Measurements from ENCODE around the gene CNGA1.
A peak's percentile ranks its signal among the peaks of the same experiment; 100 is the strongest.
"Not testable (repeated sequence)": the region's sequence is repeated elsewhere in the genome, so short reads cannot be mapped to it uniquely, and the experiment has no call there.

CNGA1 gene

GRCh38 chr4:48031802-48032525, 15.5 kb upstream of the CNGA1 start:
- no peak for DNase-seq (ENCODE audit: low read depth in 1 of 2, low spot score in 1 of 2)

- no peak for DNase-seq (ENCODE audit: low read depth in 1 of 2, low spot score in 1 of 2)
These were observed 14.0 kb upstream of the CNGA1 start for GRCh38 chr4:48030470-48030869.

GRCh38 chr4:48028696-48029095, 12.2 kb upstream of the CNGA1 start:
- DNase-seq (ENCODE audit: low read depth in 1 of 2, low spot score in 1 of 2), result no peak

GRCh38 chr4:48027653-48028052, 11.2 kb upstream of the CNGA1 start:
- no peak for DNase-seq (ENCODE audit: low read depth in 1 of 2, low spot score in 1 of 2)

- no peak for DNase-seq (ENCODE audit: low read depth in 1 of 2, low spot score in 1 of 2)
These were observed 8.5 kb upstream of the CNGA1 start for GRCh38 chr4:48025005-48025404.

- DNase-seq (ENCODE audit: low read depth in 1 of 2, low spot score in 1 of 2), result no peak
These were observed 8.0 kb upstream of the CNGA1 start for GRCh38 chr4:48024522-48024921.

- no peak for DNase-seq (ENCODE audit: low read depth in 1 of 2, low spot score in 1 of 2)
These were observed 5.8 kb upstream of the CNGA1 start for GRCh38 chr4:48022192-48022799.

- DNase-seq (ENCODE audit: low read depth in 1 of 2, low spot score in 1 of 2), result no peak
These were observed 4.6 kb upstream of the CNGA1 start for GRCh38 chr4:48021100-48021499.

GRCh38 chr4:48018112-48018511, 1.6 kb upstream of the CNGA1 start:
- no peak for DNase-seq (ENCODE audit: low read depth in 1 of 2, low spot score in 1 of 2)

GRCh38 chr4:48017108-48017571, 659 bp upstream of the CNGA1 start:
- DNase-seq (ENCODE audit: low read depth in 1 of 2, low spot score in 1 of 2), result peak in 1 of 2 donors; percentile 33

GRCh38 chr4:48015678-48016077, 803 bp downstream of the CNGA1 start:
- no peak for DNase-seq (ENCODE audit: low read depth in 1 of 2, low spot score in 1 of 2)

GRCh38 chr4:48015216-48015615, 1.3 kb downstream of the CNGA1 start:
- no peak for DNase-seq (ENCODE audit: low read depth in 1 of 2, low spot score in 1 of 2)

- no peak for DNase-seq (ENCODE audit: low read depth in 1 of 2, low spot score in 1 of 2)
These were observed 3.7 kb downstream of the CNGA1 start for GRCh38 chr4:48012824-48013223.

GRCh38 chr4:48011722-48012121, 4.8 kb downstream of the CNGA1 start:
- DNase-seq (ENCODE audit: low read depth in 1 of 2, low spot score in 1 of 2), result no peak

- not testable (repeated sequence) for DNase-seq (ENCODE audit: low read depth in 1 of 2, low spot score in 1 of 2)
These were observed 5.6 kb downstream of the CNGA1 start for GRCh38 chr4:48010906-48011305.

GRCh38 chr4:48008021-48008596, 8.4 kb downstream of the CNGA1 start:
- DNase-seq (ENCODE audit: low read depth in 1 of 2, low spot score in 1 of 2), result no peak

GRCh38 chr4:48005781-48006180, 10.7 kb downstream of the CNGA1 start:
- DNase-seq (ENCODE audit: low read depth in 1 of 2, low spot score in 1 of 2), result no peak

- DNase-seq (ENCODE audit: low read depth in 1 of 2, low spot score in 1 of 2), result peak in 1 of 2 donors; percentile 5
These were observed 12.9 kb downstream of the CNGA1 start for GRCh38 chr4:48003568-48003967.

GRCh38 chr4:48002267-48002666, 14.2 kb downstream of the CNGA1 start:
- no peak for DNase-seq (ENCODE audit: low read depth in 1 of 2, low spot score in 1 of 2)

GRCh38 chr4:47996021-47996420, 20.5 kb downstream of the CNGA1 start:
- DNase-seq (ENCODE audit: low read depth in 1 of 2, low spot score in 1 of 2), result no peak

GRCh38 chr4:47992475-47992874, 24.0 kb downstream of the CNGA1 start:
- DNase-seq (ENCODE audit: low read depth in 1 of 2, low spot score in 1 of 2), result not testable (repeated sequence)

GRCh38 chr4:47990145-47990544, 26.3 kb downstream of the CNGA1 start:
- no peak for DNase-seq (ENCODE audit: low read depth in 1 of 2, low spot score in 1 of 2)
